SK-N-MC (cell line): ENCODE data around the gene TRMT10C.
"Not testable (repeated sequence)": the region's sequence is repeated elsewhere in the genome, so short reads cannot be mapped to it uniquely, and the experiment has no call there.

ENCODE experiments used
- EZH2 ChIP-seq: fragments of 200-600 bp; sonication (generic); IDR thresholded peaks from one replicate; pipeline ENCODE4 v1.6.1; 2017; ENCODE audit warnings: antibody characterized with exemption
- FOXP2 ChIP-seq: optimal IDR thresholded peaks from 2 replicates; pipeline ENCODE3; 2011; ENCODE audit warnings: mild to moderate bottlenecking, moderate library complexity; ENCODE audit not compliant: insufficient read depth; ENCODE audit errors: extremely low read length, control extremely low read depth
- POLR2AphosphoS5 ChIP-seq: IDR thresholded peaks from 2 replicates; pipeline ENCODE4 v1.6.1; 2012; ENCODE audit warnings: mild to moderate bottlenecking, low read depth, low read length, borderline replicate concordance

- not testable (repeated sequence) for TF ChIP-seq POLR2AphosphoS5, EZH2, FOXP2
These were observed 10.1 kb upstream of the TRMT10C start for GRCh38 chr3:101551359-101552081.
